CD4-positive, alpha-beta T cell treated with Interleukin-17A for 1 hour (primary cell): ENCODE measurements around the gene ZNF358.

Source experiments
- DNase-seq: peaks from one replicate; pipeline ENCODE4 v3.0.0-alpha.2; 2020

ZNF358 gene

GRCh38 chr19:7562646-7563393, 46.9 kb downstream of the ZNF358 start:
- no peak for DNase-seq

- DNase-seq = no peak
Observed at GRCh38 chr19:7564866-7565265, 49.0 kb downstream of the ZNF358 start.

- no peak for DNase-seq
Observed at GRCh38 chr19:7565332-7565731, 49.4 kb downstream of the ZNF358 start.
